Neural progenitor cell (in vitro differentiated cells): ENCODE results near the gene EMC10.

Source experiments
- CTCF ChIP-seq: fragments of 200-600 bp; sonication (generic); IDR thresholded peaks from 2 replicates; pipeline ENCODE4 v1.5.1; 2017; ENCODE audit warnings: antibody characterized with exemption, mild to moderate bottlenecking
- EZH2 ChIP-seq: fragments of 200-600 bp; sonication (generic); IDR thresholded peaks from 2 replicates; pipeline ENCODE4 v1.6.1; 2017; ENCODE audit warnings: antibody characterized with exemption, mild to moderate bottlenecking, moderate library complexity
- EZH2phosphoT487 ChIP-seq: fragments of 200-600 bp; sonication (generic); IDR thresholded peaks from 2 replicates; pipeline ENCODE4 v1.6.1; 2017; ENCODE audit warnings: antibody characterized with exemption

- TF ChIP-seq CTCF (no peak), EZH2 (no peak), EZH2phosphoT487 (no peak)
Measured at GRCh38 chr19:50511069-50511822, 34.9 kb downstream of the EMC10 start, which contains the start of gene JOSD2.
